Glomerular visceral epithelial cell (primary cell): ENCODE results near the gene LPP.

Experiments
- DNase-seq: peaks from one replicate; pipeline ENCODE4 v3.0.0-alpha.2; 2016; ENCODE audit errors: extremely low spot score

Gene LPP

DNA sequence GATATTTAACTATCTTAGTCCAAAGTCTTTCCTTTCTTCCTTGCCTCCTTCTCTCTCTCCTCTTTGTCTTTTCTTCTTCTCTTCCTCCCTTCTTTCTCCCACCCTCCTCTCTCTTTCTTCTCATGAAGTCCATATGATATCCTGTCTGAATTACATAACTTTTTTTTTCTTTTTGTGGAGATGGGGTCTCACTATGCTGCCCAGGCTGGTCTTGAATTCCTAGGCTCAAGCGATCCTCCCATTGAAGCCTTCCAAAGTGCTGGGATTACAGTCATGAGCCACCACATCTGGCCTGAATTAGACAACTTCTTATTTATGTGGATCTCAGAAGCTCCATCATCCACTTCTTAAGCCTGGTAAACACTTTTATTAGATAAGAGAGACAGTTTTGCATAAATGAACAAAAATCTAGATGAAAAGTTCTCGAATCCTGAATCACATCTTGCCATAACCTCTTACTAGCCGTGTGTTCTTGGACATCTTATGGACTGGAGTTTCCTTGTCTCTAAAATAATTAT, 206.5 kb downstream of the LPP start:
- DNase-seq: no peak

- DNase-seq: no peak
These were observed 207.9 kb downstream of the LPP start for GRCh38 chr3:188361888-188362287.

GRCh38 chr3:188362405-188362831, 208.5 kb downstream of the LPP start:
- peak; percentile 72 for DNase-seq

GRCh38 chr3:188365184-188365583, 211.2 kb downstream of the LPP start:
- no peak for DNase-seq

DNA sequence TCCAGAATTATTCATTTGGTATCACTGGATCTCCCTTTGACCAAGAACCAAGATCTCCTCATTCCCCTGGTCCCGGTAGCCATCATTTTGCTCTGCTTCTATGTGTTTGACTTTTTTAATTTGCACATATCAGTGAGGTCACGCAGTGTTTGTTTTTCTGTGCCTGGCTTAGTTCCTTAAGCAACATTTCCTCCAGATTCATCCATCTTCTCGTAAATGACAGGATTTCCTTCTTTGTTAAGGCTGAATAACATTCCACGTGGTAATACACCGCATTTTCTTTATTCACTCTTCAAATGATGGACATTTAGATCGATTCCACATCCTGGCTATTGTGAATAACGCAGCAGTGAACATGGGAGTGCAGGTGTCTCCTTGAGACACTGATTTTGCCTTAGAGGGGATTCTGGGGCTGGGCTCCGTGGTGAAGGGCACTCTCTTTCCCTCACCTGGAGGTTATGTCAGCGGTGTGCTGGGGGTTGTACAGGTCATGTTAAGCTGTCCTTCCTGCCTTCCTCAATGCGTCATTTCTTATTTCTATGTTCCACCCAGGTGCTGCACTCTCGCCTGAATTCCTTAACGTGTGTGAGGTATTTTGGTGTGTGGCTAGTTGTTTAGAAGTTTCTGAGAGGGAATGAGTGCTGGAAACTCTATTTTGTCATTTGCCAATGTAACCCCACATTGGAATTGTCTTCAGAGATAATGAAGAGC, 212.2 kb downstream of the LPP start:
- DNase-seq: no peak

GRCh38 chr3:188367678-188368077, 213.7 kb downstream of the LPP start:
- no peak for DNase-seq

GRCh38 chr3:188369526-188369925, 215.6 kb downstream of the LPP start:
- no peak for DNase-seq

DNA sequence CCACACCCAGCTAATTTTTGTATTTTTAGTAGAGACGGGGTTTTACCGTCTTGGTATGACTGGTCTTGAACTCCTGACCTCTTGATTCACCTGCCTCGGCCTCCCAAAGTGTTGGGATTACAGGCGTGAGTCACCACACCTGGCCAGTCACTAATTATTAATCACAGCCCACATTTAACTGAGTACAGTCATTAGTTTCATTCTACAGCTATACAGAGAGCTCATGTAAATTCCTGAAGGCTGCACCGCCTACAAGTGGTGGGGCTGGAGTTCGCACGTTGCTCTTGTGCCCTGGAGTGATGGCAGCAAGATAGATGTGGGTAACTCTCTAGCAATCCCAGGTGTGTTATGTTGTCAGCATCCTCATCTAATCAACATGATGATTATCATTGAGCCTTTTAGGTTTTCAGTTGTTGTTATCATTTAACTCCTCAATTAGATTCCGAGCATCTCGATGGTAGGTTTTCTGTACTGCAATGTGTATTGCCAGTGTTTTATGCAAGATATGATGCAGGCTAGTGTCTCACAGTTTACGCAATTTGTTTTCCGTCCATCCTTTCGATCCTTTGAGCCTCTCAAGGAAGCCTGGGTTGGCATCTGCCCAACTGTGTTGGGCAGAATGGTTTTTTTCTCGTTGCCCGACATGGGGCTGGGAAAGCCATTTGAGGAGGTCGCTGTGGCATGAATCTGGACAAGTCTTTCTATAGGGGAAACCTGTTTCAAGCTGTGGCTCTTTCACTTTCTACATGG, 216.3 kb downstream of the LPP start:
- no peak for DNase-seq

DNA sequence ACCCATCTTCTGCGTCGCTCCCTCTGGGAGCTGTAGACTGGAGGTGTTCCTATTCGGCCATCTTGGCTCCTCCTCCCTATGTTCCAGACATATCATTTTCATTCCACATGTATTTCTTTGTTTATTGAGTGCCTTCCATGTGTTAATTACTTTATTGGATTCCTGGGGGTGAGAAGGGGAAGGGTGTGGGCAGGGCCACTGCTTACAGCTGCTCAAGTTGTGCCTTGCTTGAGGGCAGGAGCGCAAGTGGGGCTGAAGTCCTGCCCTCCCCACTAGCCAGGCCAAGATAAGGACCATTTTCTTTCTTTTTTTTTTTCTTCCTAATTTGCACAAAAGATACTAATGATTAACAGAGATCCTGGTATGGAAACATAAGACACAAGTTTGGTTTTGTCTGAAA, 224.8 kb downstream of the LPP start:
- DNase-seq: peak; percentile 8

GRCh38 chr3:188380252-188380651, 226.3 kb downstream of the LPP start:
- DNase-seq: no peak

- no peak for DNase-seq
These were observed 226.8 kb downstream of the LPP start for GRCh38 chr3:188380722-188381121.

- peak; percentile 34 for DNase-seq
These were observed 229.8 kb downstream of the LPP start for GRCh38 chr3:188383748-188384147.

- no peak for DNase-seq
These were observed 231.3 kb downstream of the LPP start for GRCh38 chr3:188385295-188385694.

GRCh38 chr3:188389711-188390342, 235.9 kb downstream of the LPP start:
- DNase-seq: no peak

DNA sequence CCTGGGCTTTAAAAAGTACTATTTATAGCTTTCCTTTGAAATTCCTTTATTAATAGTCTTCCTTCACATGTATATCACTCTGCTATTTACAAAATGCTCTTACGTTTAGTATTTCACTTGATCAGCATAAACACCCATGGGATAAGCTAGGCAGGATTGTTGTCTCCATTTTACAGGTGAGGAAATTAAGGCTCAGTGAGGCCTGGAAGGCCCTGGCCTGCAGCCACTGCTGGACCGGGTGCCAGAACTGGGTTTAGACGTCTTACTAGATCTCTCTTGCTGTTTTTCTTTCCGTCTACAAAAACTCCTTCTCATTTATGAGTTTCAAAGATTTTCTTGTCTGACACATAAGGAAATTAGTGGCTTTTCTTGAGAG, 236.4 kb downstream of the LPP start:
- DNase-seq: no peak

DNA sequence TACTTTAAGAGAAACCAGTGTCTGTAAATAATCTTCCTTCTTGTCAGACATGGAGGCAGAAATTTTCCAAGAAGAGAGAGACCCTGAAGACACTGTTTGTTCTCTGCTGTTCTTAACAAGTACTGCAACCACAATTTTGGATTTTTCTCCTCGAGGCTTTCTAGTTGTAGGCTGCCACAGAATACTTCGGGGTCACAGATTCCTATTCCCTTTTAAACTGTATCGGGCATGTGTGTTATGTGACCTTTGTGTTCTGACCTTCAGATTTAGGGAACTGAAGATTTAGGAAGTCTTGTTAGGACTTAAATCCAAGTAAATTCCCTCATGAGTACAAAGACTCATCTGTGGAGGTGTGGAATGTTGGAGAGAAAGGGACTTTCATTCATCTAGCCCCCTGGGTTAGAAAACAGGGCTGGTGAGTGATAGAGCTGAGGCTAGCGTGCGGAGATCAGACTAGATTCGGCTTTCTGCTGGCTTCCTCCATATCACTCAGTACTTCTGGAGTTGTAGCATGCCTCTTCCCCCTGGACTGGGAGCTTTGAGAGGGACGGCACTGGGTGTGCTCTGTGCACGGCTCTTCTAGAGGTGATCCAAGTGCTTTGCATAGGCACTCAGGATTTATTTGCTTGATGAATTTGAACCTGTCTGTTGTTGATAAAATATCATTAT, 237.0 kb downstream of the LPP start:
- no peak for DNase-seq

DNA sequence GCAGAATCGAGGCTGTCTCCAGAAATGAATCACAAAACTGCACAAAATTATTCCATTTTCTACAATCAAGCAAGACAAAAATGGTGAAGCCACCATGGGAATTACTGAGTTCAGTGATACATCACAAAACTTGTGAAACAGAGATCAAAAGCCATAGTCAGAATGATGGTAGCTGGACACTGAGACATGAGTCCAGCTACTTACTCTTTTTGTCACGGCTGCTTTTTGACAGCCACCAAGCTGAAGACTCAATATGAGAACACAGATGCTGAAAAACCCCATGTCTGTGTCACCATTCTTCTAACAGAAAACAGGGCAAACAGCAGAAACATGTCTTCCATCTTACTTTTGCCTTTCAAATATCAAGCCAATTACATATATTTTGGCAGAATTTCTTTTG, 237.6 kb downstream of the LPP start:
- DNase-seq: no peak

DNA sequence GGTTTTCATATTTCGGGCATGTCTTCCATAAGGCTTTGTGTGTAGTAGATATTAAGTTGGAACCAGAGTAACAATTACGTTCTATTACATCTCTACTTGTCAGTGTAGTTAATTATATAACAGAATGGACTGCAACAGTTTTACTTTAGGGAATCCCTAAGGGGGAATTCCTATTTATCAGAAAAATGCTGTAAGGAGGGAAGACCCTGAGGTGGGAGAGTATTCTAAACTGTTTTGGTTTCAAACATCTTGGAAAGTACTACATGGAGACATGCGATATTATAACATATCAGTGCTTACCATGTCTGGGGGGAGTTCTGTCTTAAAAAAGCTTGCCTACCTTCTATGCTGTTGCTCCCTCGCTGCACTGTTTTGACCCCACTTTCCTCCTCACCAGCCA, 238.1 kb downstream of the LPP start:
- no peak for DNase-seq

GRCh38 chr3:188394623-188395022, 240.7 kb downstream of the LPP start:
- peak; percentile 9 for DNase-seq

DNA sequence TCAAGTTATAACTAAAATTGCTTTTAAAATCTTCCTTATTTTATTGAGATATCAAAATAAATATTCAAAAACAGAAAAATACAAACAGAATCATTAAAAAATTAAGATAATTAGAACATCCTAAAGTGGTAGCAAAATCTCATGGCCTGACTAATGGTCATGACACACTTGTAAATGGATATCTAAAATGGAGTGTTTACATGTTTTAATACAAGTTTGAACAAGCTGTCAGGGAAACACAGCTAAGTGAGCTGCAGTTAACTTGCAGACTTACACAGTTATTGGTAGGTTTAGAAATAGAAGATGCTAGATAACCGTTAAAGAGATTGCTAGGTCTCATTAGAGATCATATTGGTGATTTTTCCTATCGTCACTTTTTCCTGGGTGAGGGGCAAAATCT, 242.3 kb downstream of the LPP start:
- no peak for DNase-seq

- no peak for DNase-seq
These were observed 242.9 kb downstream of the LPP start for GRCh38 chr3:188396900-188397299.
